GOT3 (cell line): ENCODE results near the gene UPF2.
"Not testable (repeated sequence)": the region's sequence is repeated elsewhere in the genome, so short reads cannot be mapped to it uniquely, and the experiment has no call there.

Experiments used
- DNase-seq: peaks from one replicate; lab custom pipeline; 2025; ENCODE audit warnings: mixed read lengths; lab: John Stamatoyannopoulos, UW

The UPF2 gene

DNA sequence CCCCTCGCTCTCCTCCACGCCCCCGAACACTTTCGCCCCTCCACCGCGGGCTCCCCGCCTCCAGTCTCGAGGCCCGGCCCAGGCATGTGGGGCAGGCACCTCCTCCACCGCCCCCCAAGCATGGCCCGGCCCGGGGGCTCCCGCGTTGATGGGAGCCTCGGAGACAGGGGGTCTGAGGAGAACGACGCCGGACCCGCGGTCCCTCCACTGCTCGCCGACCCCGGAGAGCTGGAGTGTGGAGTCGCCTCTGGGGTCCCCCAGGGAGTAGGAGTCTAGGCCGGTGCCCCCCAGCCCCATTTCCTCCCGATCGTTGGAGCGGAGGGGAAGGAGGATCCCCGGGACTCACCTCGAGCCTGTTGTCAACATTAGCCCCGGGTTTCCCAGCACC is 206 bp downstream of the UPF2 start:
- DNase-seq: no peak

DNA sequence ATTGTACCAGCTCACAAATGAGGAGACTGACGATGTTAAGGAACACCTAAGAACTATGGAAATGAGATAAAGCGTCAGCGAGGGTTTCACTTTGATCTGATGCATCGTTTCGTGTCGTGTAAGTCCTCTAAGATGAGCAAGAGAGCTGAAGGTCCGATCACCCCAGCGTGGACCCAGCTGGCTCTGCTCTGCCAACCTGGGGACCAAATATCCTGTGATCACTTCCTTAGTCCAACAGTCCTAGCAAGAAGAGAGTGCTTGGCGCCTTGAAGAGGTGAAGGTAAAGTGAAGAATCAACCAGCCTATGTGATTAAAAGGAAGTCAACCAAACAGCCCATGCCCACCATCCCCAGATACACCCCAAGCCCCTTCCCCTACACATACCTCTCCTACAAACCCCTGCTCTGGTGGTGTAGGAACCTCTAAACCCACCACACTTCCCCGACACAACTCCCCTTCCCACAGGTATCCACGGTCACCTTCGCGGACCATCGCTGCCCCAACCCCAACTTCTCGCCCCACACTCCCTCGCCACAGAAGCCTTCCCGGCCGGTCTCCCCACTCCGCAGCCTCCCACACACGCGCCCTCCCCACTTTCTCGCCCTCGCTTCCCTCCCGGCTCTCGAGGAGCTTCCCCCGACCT is 722 bp downstream of the UPF2 start:
- DNase-seq: no peak

DNA sequence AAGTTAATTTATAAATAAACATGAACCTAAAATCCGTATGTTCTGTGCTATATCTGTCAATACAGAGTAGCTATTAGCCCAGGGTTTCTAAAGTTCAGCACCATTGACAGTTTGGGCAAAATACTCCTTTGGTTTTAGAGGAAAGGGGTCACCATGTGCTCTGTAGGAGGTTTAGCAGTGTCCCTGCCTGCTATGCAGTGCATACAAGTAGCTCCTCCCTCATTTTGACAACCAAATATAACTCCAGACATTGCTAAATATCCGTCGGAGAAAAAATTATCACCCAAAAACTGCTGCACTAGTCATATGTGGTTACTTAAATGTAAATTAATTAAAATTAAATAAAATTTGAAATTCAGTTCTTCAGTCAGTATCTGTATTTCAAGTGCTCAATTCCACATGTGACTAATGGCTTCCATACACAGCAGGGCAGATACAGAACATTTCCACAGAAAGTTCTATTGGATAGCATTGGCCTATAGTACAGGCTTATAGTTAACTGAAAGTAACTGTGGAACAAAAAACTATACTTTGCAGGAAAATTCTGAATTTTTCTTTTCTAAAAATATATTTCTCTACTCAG is 6.4 kb downstream of the UPF2 start:
- no peak for DNase-seq

DNA sequence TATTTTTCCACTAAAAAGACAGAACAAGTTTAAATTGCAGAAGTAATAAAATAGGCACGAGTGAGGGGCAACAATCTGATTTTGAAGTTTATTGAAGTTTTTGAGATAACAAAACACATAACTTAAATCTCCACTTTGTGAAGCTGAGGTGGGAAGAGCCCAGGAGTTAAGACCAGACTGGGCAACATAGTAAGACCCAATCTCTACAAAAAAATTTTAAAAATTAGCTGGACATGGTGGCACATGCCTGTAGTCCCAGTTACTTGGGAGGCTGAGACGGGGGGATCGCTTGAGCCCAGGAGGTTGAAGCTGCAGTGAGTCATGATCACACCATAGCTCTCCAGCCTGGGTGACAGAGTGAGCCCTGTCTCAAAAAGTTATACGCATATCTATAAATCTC is 11.2 kb downstream of the UPF2 start:
- no peak for DNase-seq

DNA sequence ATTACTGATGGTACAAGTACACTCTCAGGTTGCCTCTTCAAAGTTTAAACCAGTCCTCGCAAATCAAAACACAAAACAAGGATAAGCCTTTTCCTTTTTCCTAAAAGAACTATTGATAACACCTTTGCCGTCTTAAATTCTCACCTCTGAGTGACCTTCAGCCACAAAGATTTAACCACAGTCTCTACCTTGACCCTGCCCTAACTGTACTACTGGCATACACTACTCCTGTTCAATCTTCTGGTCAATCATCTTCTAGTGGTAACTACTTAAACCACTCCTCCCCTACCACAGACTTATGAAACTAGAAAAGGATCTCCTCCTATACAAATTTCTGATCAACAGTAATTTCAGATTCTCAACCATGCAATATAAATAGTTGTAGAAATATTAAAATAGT is 15.1 kb downstream of the UPF2 start:
- no peak for DNase-seq

DNA sequence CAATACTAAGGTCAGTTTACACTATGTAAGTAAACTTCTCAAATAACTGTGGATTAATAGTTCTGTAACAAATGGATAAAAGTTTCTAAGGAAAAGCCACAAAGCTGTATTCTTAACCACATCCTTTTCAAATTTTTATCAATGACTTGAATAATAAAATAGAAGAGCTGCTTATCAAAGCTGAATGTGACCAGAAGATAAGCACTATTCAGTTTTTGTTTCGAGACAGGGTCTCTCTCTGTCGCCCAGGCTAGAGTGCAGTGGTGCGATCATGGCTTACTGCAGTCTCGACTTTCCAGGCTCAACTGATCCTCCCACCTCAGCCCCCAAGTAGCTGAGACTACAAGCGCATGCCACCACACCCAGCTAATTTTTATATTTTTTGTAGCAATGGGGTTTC is 17.0 kb downstream of the UPF2 start:
- no peak for DNase-seq

DNA sequence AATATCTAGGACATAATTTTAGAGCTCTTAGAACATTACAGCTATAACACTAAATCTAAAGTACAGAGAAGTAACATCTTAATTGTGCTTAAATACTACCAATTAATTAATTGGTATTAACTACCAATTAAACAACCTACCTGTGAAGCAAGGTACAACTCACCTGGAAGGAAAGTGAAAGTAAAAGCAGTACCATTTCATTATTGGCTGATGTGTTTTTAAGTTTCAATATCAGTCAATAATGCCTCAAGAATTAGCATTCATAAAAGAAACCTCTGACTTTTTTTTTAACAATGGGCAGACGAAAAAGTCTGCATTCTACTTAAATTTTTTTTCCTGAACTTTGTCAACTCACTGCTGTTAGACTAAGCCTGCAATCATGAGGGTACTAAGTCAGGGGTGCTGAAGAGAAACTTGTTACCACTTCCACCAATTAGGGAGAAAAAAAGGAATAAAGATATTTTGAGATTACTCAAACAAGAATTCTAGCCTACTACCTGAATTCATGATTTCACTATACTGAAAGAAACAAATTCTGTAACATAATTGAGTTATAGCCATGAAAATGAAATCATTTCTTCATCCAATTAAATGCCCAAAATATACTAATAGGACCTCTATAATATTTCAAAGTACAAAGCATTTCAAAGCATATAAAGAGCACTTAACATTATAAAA is 19.9 kb downstream of the UPF2 start:
- no peak for DNase-seq

DNA sequence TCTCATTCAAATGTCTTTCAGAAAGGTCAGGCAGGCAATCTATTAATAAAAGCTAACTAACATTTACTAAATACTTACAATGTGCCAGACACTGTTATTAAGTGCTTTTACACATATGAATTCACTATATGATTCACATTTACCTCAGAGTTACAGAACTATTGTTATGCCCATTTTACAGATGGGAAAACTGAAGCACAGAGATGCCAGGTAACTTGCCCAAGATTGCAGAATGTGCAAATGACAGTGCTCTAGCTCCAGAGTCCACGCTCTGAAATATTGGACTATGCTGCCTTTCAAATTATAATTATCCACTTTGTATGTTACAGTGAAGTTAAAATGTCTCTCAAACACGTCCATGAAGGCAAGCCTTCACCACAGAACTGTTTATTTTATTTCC is 22.0 kb downstream of the UPF2 start:
- DNase-seq: no peak

DNA sequence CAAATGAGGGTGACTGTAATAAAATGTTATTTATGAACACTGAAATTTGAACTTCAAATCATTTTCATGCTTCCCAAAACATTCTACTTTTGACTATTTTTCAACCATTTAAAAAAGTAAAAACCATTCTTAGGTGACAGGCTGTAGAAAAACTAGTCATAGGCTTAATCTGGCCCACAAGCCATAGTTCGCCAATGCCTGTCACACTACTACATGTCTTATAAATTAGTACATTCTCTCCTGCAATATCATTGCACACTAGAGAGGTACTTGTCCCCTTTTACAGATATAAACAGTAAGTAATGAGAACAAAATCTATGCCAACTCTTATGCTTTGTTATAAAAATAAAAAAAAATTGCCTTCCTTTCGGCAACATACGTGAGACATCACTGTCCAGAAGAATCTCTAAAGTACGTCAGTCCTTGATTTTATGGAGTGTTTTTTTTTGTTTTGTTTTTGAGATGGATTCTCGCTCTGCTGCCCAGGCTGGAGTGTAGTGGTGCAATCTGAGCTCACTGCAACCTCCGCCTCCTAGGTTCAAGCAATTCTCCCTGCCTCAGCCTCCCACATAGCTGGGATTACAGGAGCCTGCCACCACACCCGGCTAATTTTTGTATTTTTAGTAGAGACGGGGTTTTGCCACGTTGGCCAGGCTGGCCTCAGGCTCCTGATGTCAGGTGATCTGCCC is 23.2 kb downstream of the UPF2 start:
- no peak for DNase-seq

DNA sequence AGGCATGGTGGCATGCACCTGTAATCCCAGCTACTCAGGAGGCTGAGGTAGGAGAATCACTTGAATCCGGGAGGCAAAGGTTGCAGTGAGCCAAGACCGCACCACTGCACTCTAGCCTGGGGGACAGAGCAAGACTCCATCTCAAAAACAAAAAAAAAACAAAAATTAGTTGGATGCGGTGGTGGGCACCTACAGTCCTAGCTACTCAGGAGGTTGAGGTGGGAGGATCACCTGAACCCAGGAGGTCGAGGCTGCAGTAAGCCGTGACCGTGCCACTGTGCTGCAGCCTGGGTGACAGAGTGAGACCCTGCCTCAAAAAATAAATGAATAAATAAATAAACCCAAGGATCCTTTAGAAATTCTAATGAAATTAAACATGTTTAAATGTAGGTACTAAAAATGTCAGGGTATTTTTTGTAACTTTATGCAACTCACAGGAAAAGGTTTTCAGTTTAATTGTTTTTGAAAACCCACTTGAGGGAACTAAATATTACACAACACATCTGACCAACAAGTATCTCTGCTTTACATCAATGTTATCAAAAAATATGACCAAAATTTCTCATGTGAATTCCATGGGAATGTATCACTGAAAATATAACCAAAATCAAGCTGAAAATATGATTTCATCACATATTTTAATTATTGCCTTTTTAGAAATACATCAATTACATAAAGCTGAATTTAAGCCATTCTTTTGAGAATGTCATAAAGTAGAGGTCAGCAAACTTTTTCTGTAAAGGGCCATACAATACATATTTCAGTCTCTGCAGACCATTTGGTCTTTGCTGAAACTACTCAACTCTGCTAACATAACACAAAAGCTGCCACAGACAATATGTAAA is 23.9 kb downstream of the UPF2 start:
- DNase-seq: no peak

DNA sequence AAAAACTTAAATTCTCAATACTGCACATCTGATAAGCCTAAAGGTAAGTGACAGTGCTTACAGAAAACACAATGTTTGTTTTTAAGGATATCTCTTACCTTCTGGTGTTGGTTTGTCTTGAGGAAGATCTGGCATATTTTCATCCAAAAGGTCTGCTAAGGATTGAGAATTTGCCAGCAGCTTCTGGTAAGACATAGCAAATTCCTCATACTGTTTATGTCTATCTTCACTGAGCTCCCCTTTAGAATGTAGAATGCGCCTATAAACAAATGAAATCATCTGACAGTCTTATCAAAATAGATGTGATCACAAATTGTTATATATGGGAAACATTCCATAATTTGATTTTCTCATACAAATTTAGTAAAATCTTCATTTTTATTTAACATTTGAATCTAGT is 28.7 kb downstream of the UPF2 start:
- no peak for DNase-seq

DNA sequence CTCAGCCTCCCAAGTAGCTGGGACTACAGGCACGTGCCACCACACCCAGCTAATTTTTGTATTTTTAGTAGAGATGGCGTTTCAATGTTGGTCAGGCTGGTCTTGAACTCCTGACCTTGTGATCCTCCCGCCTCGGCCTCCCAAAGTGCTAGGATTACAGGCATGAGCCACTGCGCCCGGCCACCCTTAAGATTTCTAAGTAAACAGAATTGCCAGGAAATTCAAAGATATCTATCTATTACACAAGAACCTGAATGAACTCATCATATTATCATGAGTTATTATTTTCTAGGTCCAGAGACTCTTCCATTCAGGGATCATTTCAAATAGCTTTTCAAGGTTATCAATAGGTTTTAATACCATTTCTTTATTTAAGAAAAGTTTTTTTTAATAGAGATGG is 29.2 kb downstream of the UPF2 start:
- DNase-seq: not testable (repeated sequence)

DNA sequence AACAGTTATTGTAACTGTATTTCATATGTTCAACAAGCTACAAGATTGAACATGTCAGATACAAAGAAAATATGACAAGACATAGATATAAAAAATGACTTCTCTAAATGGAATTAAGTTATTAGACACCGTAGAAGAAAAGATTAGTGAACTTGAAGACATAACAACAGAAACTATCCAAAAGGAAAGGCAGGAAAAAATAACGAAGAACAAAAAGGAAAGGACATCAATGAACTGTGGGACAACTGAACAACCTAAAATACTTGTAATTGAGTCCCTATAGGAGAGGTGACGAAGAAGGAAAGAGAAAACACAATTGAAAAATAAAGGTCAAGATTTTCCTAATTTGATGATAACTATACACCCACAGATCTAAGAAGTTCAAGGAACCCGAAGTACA is 32.3 kb downstream of the UPF2 start:
- DNase-seq: no peak

DNA sequence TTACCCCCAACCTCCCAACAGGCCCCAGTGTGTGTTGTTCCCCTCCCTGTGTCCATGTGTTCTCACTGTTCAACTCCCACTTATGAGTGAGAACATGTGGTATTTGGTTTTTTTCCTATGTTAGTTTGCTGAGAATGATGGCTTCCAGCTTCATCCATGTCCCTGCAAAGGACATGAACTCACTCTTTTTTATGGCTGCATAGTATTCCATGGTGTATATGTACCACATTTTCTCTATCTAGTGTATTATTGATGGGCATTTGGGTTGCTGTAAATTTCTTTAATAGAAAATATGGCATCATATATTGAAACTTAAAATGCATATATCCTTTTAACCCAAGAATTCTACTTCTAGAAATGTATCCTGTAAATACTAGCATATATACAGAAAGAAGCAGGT is 33.8 kb downstream of the UPF2 start:
- DNase-seq: not testable (repeated sequence)

DNA sequence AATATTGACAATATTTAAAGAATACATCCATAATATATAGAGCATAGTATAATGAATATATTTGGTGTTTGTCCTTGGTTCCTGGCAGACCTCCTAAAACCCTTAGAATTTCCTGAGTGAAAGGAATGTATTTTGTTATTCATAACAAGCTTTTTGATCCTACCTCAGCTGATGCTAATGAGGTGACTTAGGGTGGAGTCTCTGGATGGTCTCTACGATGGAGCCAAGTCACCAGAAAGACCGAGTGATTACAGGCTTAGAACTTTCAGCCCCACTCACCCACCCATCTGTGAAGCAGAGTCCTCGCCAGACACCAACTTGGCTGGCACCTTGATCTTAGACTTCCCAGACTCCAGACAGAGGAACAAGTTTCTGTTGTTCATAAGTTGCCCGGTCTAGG is 35.9 kb downstream of the UPF2 start:
- no peak for DNase-seq

DNA sequence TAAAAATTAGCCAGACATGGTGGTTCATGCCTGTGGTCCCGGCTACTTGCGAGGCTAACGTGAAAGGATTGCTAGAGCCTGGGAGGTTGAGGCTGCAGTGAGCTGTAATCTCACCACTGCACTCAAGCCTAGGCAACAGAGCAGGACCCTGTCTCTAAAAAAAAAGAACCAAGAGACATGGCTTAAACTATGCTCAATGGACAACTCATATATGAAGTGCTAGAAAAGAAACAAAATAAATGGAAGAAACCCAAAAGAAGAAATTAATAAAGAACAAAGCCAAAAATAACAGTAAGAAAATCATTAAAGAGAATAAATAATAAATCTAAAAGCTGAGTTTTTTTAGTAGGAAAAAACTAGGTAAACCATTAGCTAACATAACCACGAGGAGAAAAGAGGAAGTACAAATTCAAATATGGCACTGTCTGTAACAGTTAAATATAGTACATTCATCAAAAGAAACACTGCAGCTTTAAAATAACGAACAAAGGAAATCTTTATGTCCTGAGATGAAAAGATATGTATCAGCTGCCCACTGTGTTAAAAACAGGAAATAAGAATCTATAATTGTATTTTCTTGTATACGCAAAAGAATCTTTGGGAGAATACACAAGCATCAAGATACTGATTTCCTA is 48.7 kb downstream of the UPF2 start:
- no peak for DNase-seq

DNA sequence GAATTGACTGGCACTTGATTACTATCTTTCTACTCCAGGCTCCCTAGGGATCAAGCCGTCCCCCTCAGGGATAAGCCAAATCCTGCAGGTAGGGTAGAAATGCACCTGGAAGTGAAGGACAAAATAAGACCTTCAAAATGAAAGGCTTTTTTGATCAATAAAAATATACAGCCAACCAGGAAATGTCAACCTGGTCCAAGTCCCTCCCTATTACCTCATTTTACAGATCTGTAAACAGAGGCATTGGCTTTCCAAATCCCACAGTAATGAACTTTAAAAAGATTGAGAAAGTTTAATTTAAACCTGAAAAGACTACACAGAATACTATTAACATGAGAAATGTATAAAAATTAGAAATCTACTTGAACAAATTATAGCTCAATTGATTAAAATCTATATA is 53.7 kb downstream of the UPF2 start:
- DNase-seq: no peak

DNA sequence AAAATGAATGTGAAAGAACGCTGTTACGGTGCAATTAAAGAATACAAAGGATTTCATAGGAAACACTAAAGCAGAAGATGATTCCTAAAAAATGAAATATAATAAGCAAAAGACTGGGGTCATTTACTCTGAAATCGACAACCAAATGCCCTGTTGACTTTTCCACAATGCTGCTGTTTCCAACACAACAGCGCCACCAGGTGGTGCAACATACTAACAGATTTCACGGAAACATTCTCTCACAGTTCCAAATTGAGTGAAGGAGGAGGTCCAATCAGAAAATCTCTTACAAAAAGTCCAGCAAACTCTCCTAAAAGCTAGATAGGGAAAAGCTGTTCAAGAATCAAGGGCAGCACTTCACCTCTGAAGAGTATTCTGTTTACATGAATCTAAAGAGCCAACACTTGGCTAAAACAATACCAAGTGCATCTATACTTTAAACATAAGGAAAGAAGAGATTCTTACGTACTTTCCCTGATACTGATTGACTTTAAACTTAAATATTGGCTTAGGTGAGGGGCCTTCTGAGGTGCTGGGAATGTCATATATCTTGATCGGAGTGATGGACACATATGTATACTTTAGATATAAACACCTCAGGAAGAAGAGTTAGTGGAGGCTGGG is 55.9 kb downstream of the UPF2 start:
- no peak for DNase-seq

DNA sequence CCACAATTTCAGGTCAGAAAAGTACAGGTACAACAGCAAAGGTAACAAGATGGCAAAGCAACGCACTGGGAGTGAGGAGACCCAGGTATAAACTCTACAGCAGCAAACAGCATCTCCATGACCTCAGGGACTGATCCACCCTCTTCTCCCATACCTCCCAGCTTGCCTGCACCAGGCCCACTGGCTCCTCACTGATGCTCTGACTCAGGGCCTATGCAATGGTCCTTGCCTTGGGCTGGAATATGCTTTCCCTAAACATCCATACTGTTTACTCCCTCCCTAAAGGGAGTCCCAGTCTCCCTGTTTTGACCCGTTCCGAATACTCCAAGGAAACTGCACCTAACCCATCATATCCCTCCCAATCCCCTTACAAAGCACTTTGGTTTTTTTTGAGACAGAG is 60.4 kb downstream of the UPF2 start:
- DNase-seq: no peak

DNA sequence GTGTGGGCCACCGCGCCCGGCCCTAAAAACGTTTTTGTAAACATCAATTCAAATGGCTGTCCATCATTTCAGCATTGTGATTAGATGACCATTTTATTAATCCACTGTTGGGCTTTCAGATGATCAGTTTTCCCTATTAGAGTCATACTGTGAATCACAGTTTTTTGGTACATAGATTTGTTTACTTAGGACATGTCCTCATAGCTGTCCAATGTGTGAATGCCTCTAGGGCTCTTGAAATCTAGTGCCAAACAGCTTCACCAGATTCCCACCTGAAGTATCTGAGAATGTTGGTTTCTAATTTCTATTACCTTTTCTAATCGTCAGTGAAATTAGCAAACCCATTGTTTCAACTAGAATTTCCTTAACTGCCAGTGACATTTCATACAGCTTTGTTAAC is 66.8 kb downstream of the UPF2 start:
- DNase-seq: no peak

DNA sequence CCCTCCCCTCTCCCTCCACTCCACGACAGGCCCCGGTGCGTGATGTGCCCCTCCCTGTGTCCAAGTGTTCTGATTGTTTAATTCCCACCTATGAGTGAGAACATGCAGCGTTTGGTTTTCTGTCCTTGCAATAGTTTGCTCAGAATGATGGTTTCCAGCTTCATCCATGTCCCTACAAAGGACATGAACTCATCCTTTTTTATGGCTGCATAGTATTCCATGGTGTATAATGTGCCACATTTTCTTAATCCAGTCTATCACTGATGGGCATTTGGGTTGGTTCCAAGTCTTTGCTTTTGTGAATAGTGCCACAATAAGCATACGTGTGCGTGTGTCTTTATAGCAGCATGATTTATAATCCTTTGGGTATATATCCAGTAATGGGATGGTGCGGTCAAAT is 70.1 kb downstream of the UPF2 start:
- DNase-seq: not testable (repeated sequence)
